Transverse colon (tissue), 4 donors: Measurements from ENCODE around the gene NABP1.

ENCODE experiments used
- POLR2AphosphoS5 ChIP-seq, 3 donors: sonication (generic); formaldehyde crosslinking; IDR thresholded peaks; one replicate each; pipeline ENCODE4 v1.6.1; 2016; ENCODE audit warnings: antibody characterized with exemption in 3 of 3
- TF ChIP-seq, protein P1 (sequence below), 5 experiments: fragments of 200-600 bp in 3 of 5; fragments of 450-650 bp in 2 of 5; sonication (generic) in 3 of 5; IDR thresholded peaks; 1 replicate in 2 of 5; 2 replicates in 3 of 5; pipeline ENCODE4 v1.5.1; 2016 to 2017; ENCODE audit warnings: antibody characterized with exemption in 5 of 5, inconsistent platforms in 3 of 5, mild to moderate bottlenecking in 2 of 5, moderate library complexity in 1 of 5

GRCh38 chr2:191645434-191646162, 32.3 kb upstream of the NABP1 start:
- no peak for TF ChIP-seq POLR2AphosphoS5 (IDR thresholded peaks at IDR 0.05)
- TF ChIP-seq, protein P1, sequence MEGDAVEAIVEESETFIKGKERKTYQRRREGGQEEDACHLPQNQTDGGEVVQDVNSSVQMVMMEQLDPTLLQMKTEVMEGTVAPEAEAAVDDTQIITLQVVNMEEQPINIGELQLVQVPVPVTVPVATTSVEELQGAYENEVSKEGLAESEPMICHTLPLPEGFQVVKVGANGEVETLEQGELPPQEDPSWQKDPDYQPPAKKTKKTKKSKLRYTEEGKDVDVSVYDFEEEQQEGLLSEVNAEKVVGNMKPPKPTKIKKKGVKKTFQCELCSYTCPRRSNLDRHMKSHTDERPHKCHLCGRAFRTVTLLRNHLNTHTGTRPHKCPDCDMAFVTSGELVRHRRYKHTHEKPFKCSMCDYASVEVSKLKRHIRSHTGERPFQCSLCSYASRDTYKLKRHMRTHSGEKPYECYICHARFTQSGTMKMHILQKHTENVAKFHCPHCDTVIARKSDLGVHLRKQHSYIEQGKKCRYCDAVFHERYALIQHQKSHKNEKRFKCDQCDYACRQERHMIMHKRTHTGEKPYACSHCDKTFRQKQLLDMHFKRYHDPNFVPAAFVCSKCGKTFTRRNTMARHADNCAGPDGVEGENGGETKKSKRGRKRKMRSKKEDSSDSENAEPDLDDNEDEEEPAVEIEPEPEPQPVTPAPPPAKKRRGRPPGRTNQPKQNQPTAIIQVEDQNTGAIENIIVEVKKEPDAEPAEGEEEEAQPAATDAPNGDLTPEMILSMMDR (IDR thresholded peaks at IDR 0.05), result no peak
